GM12801 (cell line): ENCODE results near the gene TRIM63.

Experiments used
- TF ChIP-seq, protein P1 (sequence below): IDR thresholded peaks from one replicate; pipeline ENCODE4 v1.5.1; 2011; ENCODE audit warnings: control low read depth; ENCODE audit not compliant: insufficient read length; ENCODE audit errors: extremely low read depth

The TRIM63 gene

GRCh38 chr1:26094076-26094669, 26.7 kb upstream of the TRIM63 start:
- TF ChIP-seq, protein P1, sequence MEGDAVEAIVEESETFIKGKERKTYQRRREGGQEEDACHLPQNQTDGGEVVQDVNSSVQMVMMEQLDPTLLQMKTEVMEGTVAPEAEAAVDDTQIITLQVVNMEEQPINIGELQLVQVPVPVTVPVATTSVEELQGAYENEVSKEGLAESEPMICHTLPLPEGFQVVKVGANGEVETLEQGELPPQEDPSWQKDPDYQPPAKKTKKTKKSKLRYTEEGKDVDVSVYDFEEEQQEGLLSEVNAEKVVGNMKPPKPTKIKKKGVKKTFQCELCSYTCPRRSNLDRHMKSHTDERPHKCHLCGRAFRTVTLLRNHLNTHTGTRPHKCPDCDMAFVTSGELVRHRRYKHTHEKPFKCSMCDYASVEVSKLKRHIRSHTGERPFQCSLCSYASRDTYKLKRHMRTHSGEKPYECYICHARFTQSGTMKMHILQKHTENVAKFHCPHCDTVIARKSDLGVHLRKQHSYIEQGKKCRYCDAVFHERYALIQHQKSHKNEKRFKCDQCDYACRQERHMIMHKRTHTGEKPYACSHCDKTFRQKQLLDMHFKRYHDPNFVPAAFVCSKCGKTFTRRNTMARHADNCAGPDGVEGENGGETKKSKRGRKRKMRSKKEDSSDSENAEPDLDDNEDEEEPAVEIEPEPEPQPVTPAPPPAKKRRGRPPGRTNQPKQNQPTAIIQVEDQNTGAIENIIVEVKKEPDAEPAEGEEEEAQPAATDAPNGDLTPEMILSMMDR, result no peak

DNA sequence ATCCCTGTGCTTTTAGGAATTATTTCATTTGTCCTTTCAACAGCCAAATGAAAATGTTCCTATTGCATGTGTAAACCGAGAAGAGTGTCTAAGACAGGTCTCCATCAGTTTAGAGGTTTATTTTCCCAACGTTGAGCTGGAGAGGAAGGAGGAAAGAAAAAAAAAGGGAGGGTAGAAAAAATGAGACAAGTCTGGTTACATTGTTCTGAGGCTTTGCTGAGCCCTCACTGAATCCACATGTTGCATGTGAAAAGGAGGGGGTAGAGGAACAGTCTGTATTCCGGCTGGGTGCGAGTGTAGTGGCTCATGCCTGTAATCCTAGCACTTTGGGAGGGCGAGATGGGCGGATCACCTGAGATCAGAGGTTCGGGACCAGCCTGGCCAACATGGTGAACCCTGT, 25.0 kb upstream of the TRIM63 start:
- TF ChIP-seq, protein P1, result no peak

DNA sequence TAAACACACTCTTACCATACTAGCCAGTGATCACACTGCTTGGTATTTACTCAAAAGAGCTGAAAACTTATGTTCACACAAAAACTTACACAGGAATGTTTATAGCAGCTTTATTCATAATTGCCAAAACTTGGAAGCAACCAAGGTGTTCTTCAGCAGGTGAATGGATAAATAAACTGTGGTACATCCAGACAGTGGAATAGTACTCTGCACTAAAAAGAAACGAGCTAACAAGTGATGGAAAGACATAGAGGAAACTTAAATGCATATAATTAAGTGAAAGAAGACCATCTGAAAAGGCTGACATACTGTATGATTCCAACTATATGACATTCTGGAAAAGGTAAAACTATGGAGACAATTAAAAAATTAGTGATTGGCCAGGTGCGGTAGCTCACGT, 23.5 kb upstream of the TRIM63 start:
- TF ChIP-seq, protein P1, result no peak

- TF ChIP-seq, protein P1, result no peak
These were observed 21.7 kb upstream of the TRIM63 start for GRCh38 chr1:26089125-26089524.

DNA sequence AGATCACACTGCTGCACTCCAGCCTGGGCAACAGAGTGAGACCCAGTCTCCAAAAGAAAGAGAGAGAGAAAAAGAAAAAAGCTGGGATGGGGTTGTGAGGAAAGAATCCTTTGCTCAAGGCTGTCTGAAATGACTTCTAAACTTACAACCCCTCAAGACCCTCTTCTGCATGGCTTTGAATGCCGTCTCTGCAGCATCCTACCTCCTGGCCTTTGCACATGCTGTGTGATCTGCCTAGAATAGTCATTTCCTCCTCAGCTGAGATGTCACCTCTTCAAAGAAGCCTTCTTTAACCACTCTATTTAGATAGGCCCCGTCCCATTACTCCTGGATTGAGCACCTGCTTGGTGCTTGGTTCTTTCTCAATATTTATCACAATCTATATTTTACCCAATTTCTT, 17.4 kb upstream of the TRIM63 start:
- TF ChIP-seq, protein P1, result no peak

- TF ChIP-seq, protein P1, result no peak
These were observed 16.7 kb upstream of the TRIM63 start for GRCh38 chr1:26084091-26084561.

DNA sequence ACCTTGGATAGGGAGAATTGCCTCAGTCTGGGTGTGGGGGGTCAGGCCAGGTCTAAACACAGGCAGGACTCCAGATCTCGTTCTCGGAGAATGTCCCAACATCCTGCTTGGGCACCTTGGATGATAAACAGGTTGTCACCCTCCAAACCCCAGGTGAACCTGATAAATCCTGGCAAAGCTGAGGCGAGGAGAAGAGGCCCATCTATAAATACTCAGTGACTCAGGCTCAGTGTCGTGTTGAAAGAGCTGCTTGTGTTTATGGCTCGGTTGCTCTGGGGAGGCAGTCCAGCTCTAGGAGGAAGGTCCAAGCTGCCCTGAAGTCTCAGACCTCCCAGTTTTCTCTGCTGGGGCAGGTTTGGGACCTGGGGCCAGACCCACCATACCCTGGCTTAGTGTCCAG, 15.8 kb upstream of the TRIM63 start:
- TF ChIP-seq, protein P1, result no peak

GRCh38 chr1:26082020-26082350, 14.6 kb upstream of the TRIM63 start:
- TF ChIP-seq, protein P1, result no peak
